Testis (tissue), 3 donors: ENCODE data around the gene CCNY. TPM values are rescaled to one million over a fixed set of nuclear protein-coding genes. Genes with fewer than 3 reads are reported as not detected.

ENCODE experiments used
- DNase-seq: peaks from one replicate; pipeline ENCODE4 v3.0.0-alpha.2; 2019
- H3K27ac ChIP-seq, 2 donors: fragments of 200-600 bp; sonication (generic); one replicate each; pipeline ENCODE4 v1.5.1; 2019
- H3K27me3 ChIP-seq: fragments of 200-600 bp; sonication (generic); one replicate; pipeline ENCODE4 v1.5.1; 2019
- H3K36me3 ChIP-seq: fragments of 200-600 bp; sonication (generic); one replicate; pipeline ENCODE4 v1.5.1; 2017; ENCODE audit warnings: low read depth; ENCODE audit errors: missing control alignments
- H3K4me1 ChIP-seq: fragments of 200-600 bp; sonication (generic); one replicate; pipeline ENCODE4 v1.5.1; 2019
- H3K4me3 ChIP-seq, 2 donors: fragments of 200-600 bp; sonication (generic); one replicate each; pipeline ENCODE4 v1.5.1; 2017 to 2019
- H3K9me3 ChIP-seq: fragments of 200-600 bp; sonication (generic); one replicate; pipeline ENCODE4 v1.5.1; 2017
- CTCF ChIP-seq, 3 experiments: fragments of 450-650 bp in 2 of 3; fragments of 200-600 bp in 1 of 3; sonication (generic) in 1 of 3; IDR thresholded peaks; one replicate each; pipeline ENCODE4 v1.5.1; 2016 to 2019; ENCODE audit warnings: antibody characterized with exemption in 3 of 3, mild to moderate bottlenecking in 2 of 3, moderate library complexity in 1 of 3
- POLR2A ChIP-seq: fragments of 450-650 bp; IDR thresholded peaks from one replicate; pipeline ENCODE4 v1.6.1; 2017; ENCODE audit warnings: antibody characterized with exemption, mild to moderate bottlenecking, moderate library complexity
- WGBS, 2 donors: methylation state at CpG; one replicate each; pipeline ENCODE4 v1.1.5; 2018; 5-methylcytosine and 5-hydroxymethylcytosine counted together
- intact Hi-C: fragments of 100-400 bp; cut with DNase I; formaldehyde crosslinking; loops from one replicate; pipeline ENCODE4 v1.15.1; 2023; ENCODE audit warnings: low total_unique reads
- polyA plus RNA-seq: library from polyadenylated mRNA; stranded (reverse); fragments of 350-450 nt; fragmentation: Illumina TruSeq; extraction: RNeasy Lipid Tissue Mini Kit (QIAGEN cat#74804); gene quantifications from one replicate; pipeline ENCODE4 v1.2.3, GENCODE V29; 2014; ENCODE audit warnings: low read depth, low replicate concordance; ENCODE audit not compliant: insufficient read depth
- total RNA-seq, 2 donors: library from RNA; depleted of rRNA; stranded (reverse); fragments of >200 nt; gene quantifications; one replicate each; pipeline ENCODE4 v1.2.3, GENCODE V29; 2016

The CCNY gene
- total and polyA plus RNA-seq, 3 donors from 2014 or later = 103 to 380 (median 132) TPM

DNA sequence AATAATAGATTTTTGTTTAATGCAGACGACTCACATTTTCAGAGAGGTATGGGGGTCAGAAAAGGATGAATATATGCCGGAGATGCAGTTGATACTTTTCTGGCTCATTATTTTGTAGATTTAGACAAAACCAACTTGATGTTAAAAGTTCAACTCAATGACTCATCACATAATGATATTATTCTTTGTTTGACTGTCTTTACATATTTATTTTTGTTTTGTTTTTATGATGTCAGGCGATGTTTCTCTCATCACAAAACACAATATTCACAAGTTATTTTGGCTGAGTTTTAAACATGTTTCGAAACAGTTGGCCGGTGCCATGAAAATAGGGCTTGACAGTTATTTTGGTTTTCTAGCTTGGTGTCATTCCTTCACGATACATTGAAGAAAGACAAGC lies 270.1 kb downstream of the CCNY start:
- TF ChIP-seq POLR2A (no peak), CTCF (IDR thresholded peaks at IDR 0.05) (no peak)
- Histone ChIP-seq H3K9me3 (no peaks in the 10 kb centered on the region), H3K36me3 (no peaks in the 10 kb centered on the region), H3K27ac (no peak overlapping the region), H3K4me1 (no peaks in the 10 kb centered on the region), H3K4me3 (no peak overlapping the region), H3K27me3 (no peaks in the 10 kb centered on the region)
- DNase-seq = no peak
- 93% methylated on average over 6 of the region's 6 CpGs for WGBS, 2 donors
- intact Hi-C loops = no loop called here

DNA sequence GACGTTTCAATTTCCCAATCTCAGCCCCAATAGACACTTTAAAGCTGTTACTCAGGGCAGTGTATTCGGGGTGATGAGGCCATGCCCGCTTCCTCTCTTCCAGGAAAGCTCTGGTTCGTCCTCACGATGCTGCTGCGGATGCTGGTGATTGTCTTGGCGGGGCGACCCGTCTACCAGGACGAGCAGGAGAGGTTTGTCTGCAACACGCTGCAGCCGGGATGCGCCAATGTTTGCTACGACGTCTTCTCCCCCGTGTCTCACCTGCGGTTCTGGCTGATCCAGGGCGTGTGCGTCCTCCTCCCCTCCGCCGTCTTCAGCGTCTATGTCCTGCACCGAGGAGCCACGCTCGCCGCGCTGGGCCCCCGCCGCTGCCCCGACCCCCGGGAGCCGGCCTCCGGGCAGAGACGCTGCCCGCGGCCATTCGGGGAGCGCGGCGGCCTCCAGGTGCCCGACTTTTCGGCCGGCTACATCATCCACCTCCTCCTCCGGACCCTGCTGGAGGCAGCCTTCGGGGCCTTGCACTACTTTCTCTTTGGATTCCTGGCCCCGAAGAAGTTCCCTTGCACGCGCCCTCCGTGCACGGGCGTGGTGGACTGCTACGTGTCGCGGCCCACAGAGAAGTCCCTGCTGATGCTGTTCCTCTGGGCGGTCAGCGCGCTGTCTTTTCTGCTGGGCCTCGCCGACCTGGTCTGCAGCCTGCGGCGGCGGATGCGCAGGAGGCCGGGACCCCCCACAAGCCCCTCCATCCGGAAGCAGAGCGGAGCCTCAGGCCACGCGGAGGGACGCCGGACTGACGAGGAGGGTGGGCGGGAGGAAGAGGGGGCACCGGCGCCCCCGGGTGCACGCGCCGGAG lies 271.4 kb downstream of the CCNY start:
- WGBS, 2 donors = 16 to 20% methylated on average over 52 to 78 of the region's 78 CpGs
- Histone ChIP-seq H3K9me3 (no peaks in the 10 kb centered on the region), H3K27ac (no peak overlapping the region), H3K4me3 (peak overlapping the region; percentile 54 to 58), H3K4me1 (no peaks in the 10 kb centered on the region), H3K27me3 (no peaks in the 10 kb centered on the region), H3K36me3 (no peaks in the 10 kb centered on the region)
- TF ChIP-seq POLR2A = no peak
- TF ChIP-seq CTCF (IDR thresholded peaks at IDR 0.05) = no peak
- peak; percentile 17 for DNase-seq
- intact Hi-C loops = no loop called here

DNA sequence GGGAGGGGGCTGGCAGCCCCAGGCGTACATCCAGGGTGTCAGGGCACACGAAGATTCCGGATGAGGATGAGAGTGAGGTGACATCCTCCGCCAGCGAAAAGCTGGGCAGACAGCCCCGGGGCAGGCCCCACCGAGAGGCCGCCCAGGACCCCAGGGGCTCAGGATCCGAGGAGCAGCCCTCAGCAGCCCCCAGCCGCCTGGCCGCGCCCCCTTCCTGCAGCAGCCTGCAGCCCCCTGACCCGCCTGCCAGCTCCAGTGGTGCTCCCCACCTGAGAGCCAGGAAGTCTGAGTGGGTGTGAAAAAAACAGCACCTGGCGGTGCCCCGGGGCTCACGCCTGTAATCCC lies 272.0 kb downstream of the CCNY start:
- no peaks in the 10 kb centered on the region for H3K36me3 ChIP-seq
- no peak overlapping the region for H3K27ac ChIP-seq
- no peaks in the 10 kb centered on the region for H3K9me3 ChIP-seq
- intact Hi-C loops = no loop called here
- H3K27me3 ChIP-seq = no peaks in the 10 kb centered on the region
- H3K4me1 ChIP-seq = no peaks in the 10 kb centered on the region
- 50 to 66% methylated on average over 2 to 16 of the region's 16 CpGs for WGBS, 2 donors
- no peak for DNase-seq
- TF ChIP-seq CTCF (IDR thresholded peaks at IDR 0.05) (no peak), POLR2A (no peak)
- H3K4me3 ChIP-seq = peak overlapping the region; percentile 54 to 58

- Histone ChIP-seq H3K9me3 (no peaks in the 10 kb centered on the region), H3K27ac (no peak overlapping the region), H3K36me3 (no peaks in the 10 kb centered on the region), H3K4me3 (no peak overlapping the region), H3K27me3 (no peaks in the 10 kb centered on the region), H3K4me1 (no peaks in the 10 kb centered on the region)
- TF ChIP-seq CTCF (IDR thresholded peaks at IDR 0.05) (no peak), POLR2A (no peak)
- no peak for DNase-seq
- 83 to 88% methylated on average over 6 of the region's 6 CpGs for WGBS, 2 donors
- intact Hi-C loops = no loop called here
Observed at GRCh38 chr10:35611750-35612149, 275.4 kb downstream of the CCNY start.
